MV-4-11 (cell line): ENCODE results near the gene TCF12.
A peak's percentile ranks its signal among the peaks of the same experiment; 100 is the strongest.

Experiments used
- DNase-seq: peaks from one replicate; lab custom pipeline; 2025; lab: John Stamatoyannopoulos, UW

TCF12 gene

DNA sequence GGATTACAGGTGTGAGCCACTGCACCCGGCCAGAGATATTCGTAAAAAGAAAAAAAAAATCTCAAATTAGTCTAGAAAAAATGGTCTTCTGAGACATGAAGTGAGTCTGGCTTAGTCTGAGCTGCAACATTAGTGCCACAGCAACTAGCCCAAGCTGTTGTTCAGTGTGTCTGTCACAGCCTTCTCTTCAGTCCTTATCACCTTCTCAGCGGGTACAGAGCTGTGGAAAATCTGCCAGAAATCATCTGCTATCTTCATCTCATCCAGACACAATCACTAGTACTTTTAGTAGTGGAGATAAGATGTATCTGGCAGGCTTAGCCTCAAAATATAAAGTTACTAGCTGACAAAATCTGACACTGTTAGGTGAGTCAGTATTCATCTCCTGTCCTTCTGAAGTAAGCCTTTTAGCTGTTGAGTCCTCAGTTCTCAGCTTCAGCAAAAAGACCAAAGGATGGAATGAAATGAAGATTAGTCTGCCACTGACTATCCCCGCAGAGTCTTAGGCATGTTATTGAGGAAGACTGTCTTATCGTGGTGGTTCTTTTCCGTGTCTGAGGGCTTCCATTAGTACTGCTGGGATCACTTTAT lies 337.4 kb downstream of the TCF12 start:
- no peak for DNase-seq

DNA sequence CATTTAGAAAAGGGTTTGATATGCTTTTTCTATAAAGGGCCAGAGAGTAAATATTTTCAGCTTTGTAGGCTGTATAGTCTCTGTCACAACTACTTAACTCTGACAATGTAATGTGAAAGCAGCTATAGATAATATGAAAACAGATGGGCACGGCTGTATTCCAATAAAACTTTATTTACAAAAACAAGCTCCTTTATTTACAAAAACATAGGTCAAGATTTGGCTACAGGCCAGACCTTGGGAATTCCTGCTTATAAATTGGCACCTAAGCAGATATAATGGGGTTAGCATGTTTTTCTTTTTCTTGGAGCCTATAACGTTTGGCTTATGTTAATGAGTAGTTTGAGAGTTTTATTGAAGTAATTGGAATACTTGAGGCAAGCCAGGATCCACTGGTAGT lies 338.5 kb downstream of the TCF12 start:
- no peak for DNase-seq

DNA sequence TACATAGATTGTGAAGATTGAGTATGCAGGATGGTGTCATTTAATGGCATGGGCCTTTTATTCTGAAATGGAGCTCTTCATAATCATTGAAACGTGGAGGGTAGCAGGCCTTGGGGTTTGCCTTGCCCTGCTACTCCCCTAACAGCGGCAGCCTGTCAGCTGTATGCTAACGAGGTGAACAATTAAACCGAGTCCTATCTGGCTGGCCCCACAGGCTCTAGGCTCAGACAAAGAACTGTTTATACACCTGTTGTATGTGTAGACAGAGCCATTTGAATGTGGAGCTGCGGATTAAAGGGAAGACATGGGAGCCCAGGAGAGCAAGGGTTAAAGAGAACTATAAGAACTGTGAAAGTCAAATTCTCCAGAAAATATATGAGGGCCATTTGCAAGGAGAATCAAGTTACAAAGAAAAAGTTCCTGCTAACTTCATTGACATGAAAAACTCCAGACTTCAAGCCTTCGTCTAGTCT lies 341.2 kb downstream of the TCF12 start:
- DNase-seq, result no peak

DNA sequence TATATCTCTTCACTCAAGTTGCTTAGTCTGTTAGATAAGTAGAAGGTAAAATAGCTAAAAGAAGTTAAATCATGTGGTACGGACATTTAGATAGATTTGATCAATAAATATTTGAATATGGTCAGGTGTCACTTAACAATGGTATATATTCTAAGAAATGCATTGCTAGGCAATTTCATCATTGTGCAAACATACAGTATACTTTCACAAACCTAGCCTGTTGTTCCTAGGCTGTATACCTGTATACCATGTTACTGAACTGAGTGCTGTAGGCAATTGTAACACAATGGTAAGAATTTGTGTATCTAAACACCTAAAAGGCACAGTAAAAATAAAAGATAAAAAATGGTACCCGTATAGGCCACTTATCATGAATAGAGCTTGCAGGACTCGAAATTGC lies 345.1 kb downstream of the TCF12 start:
- DNase-seq, result no peak

DNA sequence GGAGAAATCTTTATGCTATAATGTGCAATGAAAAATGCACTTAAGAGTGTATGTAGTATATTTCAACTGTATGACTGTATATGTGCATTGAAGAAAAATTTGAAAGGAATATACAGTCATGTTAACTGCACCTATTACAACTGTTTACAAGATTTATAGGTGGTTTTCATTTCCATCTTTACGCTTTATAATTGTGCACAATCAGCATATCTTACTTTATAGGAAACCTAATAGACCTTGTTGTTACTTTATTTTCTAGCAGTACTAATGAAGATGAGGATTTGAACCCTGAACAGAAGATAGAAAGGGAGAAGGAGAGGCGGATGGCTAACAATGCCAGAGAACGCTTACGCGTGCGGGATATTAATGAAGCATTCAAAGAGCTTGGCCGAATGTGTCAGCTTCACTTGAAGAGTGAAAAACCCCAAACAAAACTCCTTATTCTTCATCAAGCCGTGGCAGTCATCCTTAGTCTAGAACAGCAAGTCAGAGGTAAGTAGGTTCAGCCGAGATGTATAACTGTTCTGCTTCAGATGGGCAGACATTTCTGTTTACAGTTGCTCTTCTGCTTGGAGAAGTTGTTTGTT lies 354.4 kb downstream of the TCF12 start:
- DNase-seq, result no peak

DNA sequence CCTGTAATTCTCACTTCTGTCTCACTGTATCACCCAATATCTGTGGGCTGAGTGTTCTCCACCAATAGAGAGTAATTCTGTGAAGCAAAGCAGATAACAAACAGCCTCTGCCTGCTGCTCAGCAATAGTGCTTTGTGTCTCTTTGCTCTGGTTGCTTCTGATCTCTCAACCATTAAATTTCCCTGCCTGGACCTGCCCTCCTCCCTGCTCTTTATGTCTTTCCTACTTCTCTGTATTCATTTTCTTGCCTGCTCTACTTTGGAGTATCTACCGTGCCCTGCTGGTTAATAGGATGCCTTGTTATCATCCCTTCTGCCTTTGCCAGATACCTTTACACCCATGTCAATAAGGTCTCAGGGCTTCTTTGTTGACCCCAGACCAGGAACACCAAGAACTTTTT lies 355.0 kb downstream of the TCF12 start:
- no peak for DNase-seq

DNA sequence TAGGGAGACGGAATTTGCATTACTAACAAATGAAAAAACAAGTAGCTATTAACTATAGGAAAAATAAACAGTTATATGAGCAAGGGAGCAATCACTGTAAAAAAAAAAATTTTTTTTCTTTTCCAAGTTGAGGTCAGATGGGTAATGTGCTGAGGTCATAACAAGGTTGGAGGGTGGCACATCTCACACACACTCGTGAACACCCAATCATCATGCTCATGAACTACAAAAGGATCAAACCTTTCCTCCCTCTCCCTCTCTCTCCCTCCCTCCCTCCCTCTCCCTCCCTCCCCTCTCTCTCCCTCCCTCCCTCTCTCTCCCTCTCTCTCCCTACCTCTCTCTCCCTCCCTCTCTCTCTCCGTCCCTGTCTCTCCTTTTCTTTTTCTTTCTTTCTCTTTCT lies 360.0 kb downstream of the TCF12 start:
- DNase-seq, result no peak

DNA sequence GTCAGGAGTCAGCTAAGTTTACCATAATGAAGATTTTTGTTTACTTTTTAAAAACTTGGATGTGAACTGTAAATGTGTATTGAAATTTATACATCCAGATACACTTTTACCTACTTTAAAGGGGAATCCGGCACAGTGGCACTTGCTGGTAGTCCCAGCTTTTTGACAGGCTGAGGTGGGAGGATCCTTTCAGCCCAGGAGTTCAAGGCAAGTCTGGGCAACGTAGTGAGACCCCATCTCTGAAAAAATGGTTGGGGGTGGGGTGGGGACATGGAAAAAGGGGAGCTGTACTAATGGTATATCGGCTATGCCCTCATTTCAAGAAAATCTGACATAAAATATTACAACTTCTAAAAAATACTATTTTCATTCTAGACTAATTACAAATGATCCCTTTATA lies 362.0 kb downstream of the TCF12 start:
- no peak for DNase-seq

DNA sequence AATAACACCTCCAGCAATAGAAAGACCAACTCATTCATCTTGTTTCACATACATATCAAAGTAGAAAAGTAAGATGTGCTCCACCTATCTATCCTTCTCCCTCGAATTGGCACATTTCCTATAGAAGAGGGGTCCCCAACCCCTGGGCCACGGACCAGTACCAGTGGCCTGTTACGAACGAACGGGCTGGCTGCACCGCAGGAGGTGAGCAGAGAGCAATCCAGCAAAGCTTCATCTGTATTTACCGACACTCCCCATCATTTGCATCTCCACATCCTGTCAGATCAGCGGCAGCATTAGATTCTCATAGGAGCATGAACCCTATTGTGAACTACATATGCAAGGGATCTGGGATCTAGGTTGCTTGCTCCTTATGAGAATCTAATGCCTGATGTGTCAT lies 362.9 kb downstream of the TCF12 start:
- no peak for DNase-seq

DNA sequence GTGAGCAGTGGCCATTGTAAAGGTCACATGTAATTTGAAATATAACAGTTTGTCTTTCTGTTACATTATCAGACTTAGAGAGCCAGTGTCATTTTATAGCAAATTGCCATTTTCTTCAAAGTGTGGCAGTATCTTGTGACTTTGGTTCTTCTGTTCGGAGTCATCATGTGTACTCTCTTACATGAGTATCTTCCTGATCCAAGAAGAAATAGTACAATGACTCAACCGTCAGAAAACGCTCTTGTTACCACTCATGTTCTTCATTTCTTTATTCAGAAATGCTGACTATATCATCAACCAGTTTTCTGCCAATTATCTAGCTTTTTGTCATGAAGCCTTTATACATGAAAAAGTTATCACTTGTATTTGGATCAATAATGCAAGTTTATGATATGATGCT lies 364.2 kb downstream of the TCF12 start:
- DNase-seq, result no peak

DNA sequence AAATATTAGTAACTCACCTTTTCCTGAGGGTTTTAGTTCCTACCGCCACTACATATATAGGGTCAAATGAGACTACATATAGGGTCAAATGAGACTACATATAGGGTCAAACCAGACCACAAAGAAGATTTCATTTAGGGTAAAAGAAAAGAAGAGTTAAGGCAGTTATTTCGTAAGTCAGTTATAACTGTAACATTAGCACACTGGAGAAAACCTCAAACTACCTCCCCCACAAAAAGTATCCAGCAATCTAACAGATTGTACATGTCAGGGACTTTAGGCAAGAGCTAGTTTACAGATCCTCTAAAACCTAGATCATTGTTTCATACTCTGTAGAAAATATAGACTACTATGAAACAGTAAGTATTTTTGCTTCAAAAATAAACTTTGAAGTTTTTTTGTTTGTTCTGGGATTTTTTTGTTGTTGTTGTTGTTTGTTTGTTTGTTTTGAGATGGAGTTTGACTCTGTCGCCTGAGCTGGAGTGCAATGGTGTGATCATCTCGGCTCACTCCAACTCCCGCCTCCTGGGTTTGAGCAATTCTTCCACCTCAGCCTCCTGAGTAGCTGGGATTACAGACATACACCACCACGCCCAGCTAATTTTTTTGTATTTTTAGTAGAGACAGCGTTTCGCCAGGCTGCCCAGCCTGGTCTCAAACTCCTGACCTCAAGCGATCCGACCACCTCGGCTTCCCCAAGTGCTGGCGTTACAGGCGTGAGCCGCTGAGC lies 365.5 kb downstream of the TCF12 start:
- peak; percentile 95 for DNase-seq

DNA sequence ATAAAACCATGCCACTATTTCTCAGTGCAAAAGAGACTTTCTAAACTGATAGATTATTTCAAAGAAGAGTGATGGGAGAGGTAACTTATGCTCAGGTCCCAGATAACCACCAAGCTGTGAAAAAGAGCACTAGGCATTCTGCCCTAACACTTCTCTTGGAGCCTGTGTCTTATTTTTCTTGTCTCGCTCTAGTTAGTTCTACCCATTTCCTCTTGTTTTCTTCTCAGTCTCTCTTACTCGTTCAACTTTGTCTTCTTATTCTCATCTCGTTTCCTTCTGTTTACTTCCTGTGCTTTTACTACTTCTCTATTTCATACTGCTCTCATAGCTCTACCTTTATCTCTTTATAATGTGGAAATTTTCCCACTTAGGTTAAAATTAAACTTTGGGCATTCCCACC lies 366.1 kb downstream of the TCF12 start:
- DNase-seq, result peak; percentile 65

DNA sequence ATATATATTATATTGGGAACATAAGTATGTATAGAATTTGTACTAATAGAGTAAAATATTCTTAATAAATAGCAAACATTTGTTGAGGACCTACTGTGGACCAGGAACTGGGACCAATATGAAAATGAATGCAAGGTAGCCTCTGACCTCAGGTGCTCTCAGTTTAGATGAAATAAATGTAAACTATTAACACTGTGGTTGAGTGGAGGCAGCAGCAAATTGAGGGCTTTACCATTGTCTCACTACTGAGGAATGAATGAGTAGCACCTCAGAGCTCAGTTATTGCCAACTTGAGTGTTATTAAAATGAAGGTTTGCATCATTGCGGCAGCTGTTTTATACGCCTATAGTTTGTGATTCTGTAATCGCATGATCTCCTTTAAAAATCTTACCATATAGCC lies 366.9 kb downstream of the TCF12 start:
- no peak for DNase-seq

DNA sequence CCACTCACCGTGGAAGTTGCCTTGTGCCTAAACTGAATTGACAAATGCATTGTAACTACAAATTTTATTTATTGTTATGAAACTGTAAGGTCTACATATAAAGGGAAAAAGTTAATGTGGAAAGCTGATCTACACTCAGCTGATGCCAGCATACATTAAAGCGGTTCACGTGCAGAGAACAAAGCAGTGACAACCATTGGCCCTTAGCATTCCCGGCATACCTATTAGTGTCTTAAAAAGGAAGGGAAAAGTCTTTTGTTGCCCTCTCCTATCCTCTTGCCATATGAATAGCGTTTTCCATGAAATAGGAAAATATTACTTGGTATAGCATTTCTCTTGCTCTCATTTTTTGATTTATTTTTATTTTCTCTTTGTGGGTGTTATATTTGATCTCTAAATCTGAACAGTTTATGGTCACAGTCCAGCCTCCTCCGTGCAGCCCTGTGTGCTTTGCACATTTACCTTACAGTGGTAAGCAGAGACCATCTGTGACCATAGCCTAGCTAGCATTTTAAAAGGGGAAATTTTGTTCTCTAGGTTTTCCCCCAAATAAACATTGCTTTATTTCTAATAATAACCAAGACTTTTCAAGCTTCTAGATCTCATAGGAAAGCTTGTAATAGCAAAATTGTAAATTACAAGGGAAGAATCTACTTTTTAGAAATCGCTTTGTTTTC lies 368.1 kb downstream of the TCF12 start:
- DNase-seq, result no peak

DNA sequence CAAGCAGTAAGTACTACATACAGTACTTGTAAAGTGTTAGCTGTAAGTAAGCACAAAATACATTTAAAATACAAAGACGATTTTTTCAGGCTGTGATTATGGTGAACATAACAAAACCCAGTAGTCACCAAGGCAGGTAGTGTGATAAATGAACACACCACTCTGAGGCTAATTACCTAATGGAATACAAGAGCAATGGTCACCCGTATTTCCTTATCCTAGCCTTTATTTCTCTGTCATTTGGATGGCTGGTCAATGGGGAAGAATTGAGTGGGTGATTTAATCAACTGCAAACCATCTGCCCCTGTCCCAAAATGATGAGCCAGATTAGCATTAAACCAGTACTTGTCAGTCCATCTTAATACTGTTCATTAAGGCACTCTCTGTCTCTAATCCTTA lies 368.7 kb downstream of the TCF12 start:
- no peak for DNase-seq

DNA sequence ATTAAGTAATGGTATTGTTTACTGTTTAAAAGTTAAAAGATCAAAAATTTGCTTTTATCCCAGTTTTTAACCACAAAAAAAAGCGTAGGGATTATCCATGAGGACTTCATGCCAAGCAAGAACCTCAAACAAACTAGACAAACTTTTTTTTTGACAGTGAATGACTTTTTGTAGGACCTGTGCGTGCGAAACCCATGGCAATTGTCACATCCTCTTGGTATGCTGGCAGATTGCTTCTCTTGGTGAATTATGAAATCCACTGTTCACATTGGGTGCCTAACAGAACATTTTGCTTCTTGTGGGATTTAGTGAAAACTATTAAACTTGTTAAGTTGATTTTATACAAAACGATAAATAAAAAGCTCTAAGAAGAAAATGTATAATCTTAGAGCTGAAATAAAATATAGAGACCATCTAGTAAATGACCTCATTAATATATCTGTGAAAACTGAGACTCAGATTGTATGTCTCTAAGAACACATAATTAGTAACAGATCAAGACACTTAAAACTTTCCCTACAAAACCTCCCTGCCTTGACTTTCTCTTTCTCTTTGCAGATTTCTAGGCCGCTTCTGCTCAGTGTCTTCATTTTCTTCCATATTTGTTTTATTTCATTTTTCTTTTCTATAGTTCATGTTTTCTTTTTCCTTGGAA lies 370.6 kb downstream of the TCF12 start:
- DNase-seq, result peak; percentile 75

DNA sequence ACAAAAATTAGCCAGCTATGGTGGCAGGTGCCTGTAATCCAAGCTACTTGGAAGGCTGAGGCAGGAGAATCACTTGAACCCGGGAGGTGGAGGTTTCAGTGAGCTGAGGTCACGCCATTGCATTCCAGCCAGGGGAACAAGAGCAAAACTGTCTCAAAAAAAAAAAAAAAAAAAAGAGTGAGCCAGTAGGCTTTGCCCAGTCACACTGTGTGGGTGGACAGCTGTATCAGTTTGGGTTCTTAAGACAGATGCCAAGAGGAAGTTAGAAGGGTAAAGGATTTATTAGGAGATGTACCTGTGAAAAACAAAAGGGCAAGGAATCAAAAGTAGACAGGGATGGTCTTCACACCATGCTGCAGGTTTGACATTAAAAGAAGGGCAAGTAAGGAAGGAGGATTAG lies 371.7 kb downstream of the TCF12 start:
- DNase-seq, result peak; percentile 16

DNA sequence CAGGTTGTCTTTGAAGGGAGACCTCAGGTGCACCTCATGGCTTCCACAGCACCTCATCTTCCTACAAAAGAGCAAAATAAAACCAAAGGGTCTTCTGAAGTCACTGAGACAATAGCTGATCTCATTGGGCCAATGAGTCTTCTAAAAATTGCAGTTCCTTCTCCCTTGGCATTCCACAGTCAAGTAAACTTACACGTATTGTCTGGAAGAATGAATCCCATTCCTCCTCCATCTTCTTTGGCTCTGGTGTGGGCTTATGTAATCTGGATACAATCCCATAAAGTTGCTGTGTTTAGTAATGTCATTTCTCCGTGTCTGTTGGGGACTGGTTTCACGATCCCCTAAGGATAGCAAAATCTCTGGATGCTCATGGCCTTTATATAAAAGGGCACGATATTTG lies 372.4 kb downstream of the TCF12 start:
- DNase-seq, result no peak

DNA sequence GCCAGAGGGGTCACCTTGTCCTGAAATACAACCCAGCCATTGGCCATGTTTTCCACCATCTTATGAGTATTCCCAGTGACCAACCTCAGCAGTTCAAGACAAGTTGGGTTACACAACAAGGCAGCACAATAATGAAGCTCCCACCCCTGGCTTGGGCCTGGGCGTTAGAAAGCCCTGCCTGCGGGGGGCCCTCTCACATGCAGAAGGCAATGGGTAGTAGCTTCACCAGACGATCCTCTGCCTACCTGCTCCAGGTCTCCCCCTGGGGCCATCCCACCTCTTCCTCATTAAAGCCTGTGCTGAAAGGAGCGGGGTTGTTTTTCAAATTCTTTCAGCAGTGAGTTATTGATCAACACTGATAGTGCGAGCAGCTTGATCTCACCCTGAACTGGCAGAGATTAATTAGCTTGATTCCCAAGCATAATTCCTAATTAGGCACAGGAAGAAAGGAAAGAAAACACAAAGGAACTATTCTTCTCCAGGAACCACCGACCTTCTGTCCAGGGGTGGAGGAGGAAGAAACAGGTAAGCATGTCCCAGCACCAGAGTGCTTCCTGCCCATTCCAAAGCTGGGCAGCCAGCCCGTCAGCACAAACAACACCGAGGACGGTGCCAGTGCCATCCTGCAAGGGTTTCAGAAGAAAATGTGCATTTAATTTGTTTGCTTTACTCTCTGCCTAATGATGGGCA lies 378.2 kb downstream of the TCF12 start:
- no peak for DNase-seq

DNA sequence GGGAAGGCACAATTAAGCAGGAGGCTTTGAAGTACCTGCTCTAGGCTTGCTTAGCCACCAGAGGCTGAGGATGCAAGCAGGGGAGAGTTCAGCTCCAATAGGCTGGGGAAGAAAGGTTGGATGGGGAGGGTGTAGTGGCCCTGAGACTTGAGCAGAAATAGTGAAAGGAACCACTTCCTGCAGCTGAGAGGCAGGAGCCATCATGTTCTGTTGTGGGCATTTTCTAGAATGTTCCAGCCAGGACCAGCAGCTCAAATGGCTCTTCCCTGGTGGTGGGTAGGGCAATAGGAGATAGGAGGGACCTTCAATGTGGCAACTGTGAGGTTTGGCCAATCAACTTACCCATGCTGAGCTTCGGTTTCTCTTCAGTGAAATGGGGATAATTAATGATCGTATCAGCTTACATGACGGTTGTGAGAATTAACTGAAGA lies 378.7 kb downstream of the TCF12 start:
- DNase-seq, result peak; percentile 24

DNA sequence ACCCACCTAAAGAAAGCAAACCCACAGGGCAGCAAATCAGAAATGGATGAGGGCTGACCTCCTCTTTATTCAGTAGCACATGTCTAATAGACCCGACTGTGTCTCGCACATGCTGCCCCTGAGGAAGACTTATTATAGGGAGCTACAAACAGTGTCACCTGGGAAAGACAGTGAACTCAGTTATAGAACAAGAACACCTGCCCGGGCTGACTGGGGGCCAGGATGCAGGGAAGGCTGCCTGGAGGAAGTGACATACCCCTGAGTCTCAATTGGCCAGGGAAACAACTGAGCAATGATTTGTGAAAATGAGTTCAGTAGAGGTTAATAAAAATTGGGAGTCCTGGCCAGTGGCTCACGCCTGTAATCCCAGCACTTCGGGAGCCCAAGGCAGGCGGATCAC lies 379.2 kb downstream of the TCF12 start:
- no peak for DNase-seq

DNA sequence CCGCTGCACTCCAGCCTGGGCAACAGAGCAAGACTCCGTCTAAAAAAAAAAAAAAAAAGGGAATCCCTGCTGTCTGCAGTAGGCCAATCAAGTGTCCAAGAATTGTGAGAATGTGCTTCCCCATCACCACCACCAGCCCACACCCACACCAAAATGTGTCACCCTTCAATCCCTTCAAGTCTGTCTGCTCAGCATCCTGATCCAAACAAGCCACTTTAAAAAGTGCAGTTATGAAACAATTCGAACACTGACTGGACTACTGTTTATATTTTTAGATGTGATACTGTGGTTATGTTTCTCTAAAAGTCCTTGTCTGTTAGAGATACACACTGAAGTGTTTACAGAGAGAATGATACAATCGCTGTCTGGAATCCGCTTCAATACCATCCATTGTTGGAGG lies 379.8 kb downstream of the TCF12 start:
- DNase-seq, result peak; percentile 63
